Fibroblast of villous mesenchyme (primary cell): ENCODE measurements around the gene SKIC2. TPM values are rescaled to one million over a fixed set of nuclear protein-coding genes. Genes with fewer than 3 reads are reported as not detected.
"Not testable (repeated sequence)": the region's sequence is repeated elsewhere in the genome, so short reads cannot be mapped to it uniquely, and the experiment has no call there.

ENCODE experiments used
- DNase-seq: peaks from one replicate; pipeline ENCODE4 v3.0.0-alpha.2; 2010; ENCODE audit warnings: low read depth
- H3K4me3 ChIP-seq: 2 replicates; pipeline ENCODE4 v1.5.1; 2011; ENCODE audit warnings: low read depth, mild to moderate bottlenecking, low read length
- CTCF ChIP-seq: IDR thresholded peaks from 2 replicates; pipeline ENCODE4 v1.5.1; 2012; ENCODE audit warnings: low read depth, mild to moderate bottlenecking, low read length; ENCODE audit not compliant: insufficient read depth
- total RNA-seq: library from RNA; depleted of rRNA; stranded (reverse); fragments of >200 nt; gene quantifications from 2 replicates; pipeline ENCODE4 v1.2.3, GENCODE V29; 2012

SKIC2 gene
- total RNA-seq, result 52.2 and 58.9 TPM in 2 replicates

GRCh38 chr6:31958741-31959739 lies at the start of gene SKIC2, which contains the start of gene NELFE:
SKIC2 (plus strand) TSS chr6:31959175; CDS start chr6:31959193, 18 bp downstream.
NELFE (minus strand) TSS chr6:31958971; CDS start chr6:31958446, 525 bp downstream.
- H3K4me3 ChIP-seq, result peak within 1 kb of the TSS; percentile 94
- TF ChIP-seq CTCF, result no peak

GRCh38 chr6:31909298-31909697 lies 49.7 kb upstream of the SKIC2 start:
- not testable (repeated sequence) for DNase-seq, H3K4me3 ChIP-seq

More at GRCh38 chr6:31958741-31959739, at the start of gene SKIC2, which contains the start of gene NELFE:
- DNase-seq, result peak; percentile 98

DNA sequence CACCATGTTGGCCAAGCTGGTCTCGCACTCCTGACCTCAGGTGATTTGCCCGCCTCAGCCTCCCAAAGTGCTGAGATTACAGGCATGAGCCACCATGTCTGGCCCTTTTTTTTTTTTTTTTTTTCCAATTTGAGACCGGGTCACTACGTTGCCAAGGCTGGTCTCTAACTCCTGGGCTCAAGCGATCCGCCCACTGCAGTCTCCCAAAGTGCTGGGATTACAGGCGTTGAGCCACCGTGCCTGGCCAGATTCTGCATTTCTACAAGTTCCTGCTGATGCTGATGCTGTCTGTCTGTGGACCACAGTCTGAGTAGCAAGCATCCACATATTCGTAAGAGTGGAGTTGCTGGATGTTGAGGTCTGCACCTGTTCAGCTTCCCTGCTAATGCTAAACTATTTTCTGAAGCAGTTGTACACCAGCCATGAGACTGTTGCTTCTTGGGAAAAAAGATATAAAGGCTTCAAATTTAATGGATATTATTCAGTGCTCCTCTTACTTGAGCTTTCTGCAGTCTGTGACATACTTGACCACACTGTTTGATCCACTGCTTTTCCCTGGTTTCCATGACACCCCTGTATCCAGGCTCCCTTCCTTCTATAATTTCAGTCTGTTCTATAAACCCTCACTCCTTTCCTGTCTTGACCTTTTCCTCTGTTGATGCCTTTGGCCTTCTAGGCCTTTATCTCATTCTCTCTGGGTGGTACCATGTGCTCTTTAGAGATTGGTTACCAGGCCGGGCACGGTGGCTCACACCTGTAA lies 47.0 kb upstream of the SKIC2 start:
- no peak for DNase-seq
- TF ChIP-seq CTCF, result no peak
- no peak overlapping the region for H3K4me3 ChIP-seq

- no peak for DNase-seq
- no peak overlapping the region for H3K4me3 ChIP-seq
- no peak for TF ChIP-seq CTCF
Observed at GRCh38 chr6:31915351-31915750, 43.6 kb upstream of the SKIC2 start.

DNA sequence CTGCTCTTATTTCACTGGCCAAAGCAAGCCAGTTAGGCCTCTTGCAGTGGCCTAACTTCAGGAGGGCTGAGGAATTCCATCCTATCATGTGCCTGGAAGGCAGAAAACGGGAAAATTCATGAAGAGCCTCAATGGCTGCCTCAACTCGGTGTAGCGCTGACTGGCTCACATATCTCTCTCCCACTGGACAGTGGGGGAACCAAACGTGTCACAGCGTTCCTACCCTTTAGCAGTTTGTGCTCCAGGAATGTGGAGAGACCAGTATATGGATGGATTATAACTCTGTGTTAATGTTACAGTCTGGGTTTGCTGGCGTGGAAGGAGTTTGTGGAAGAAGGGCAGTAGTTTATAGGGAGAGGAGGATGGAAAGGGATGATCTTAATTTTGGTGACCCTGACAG lies 43.2 kb upstream of the SKIC2 start:
- no peak for DNase-seq
- no peak overlapping the region for H3K4me3 ChIP-seq
- no peak for TF ChIP-seq CTCF

- no peak overlapping the region for H3K4me3 ChIP-seq
- TF ChIP-seq CTCF, result no peak
- peak; percentile 28 for DNase-seq
Observed at GRCh38 chr6:31918069-31918720, 40.8 kb upstream of the SKIC2 start.
